Suprapubic skin (tissue), 4 donors: ENCODE measurements around the gene ADAM8. TPM values are rescaled to one million over a fixed set of nuclear protein-coding genes. Genes with fewer than 3 reads are reported as not detected.

ENCODE experiments used
- DNase-seq, 2 donors: peaks; one replicate each; pipeline ENCODE4 v3.0.0-alpha.2; 2019; ENCODE audit warnings: low spot score in 2 of 2
- H3K27ac ChIP-seq: fragments of 200-600 bp; sonication (generic); one replicate; pipeline ENCODE4 v1.5.1; 2019
- H3K27me3 ChIP-seq: fragments of 200-600 bp; sonication (generic); one replicate; pipeline ENCODE4 v1.5.1; 2019
- H3K36me3 ChIP-seq: fragments of 200-600 bp; sonication (generic); one replicate; pipeline ENCODE4 v1.5.1; 2019
- H3K4me1 ChIP-seq: fragments of 200-600 bp; sonication (generic); one replicate; pipeline ENCODE4 v1.5.1; 2019
- H3K4me3 ChIP-seq: fragments of 200-600 bp; sonication (generic); one replicate; pipeline ENCODE4 v1.5.1; 2019; ENCODE audit warnings: mild to moderate bottlenecking
- H3K9me3 ChIP-seq: fragments of 200-600 bp; sonication (generic); one replicate; pipeline ENCODE4 v1.5.1; 2019
- EP300 ChIP-seq: sonication (generic); formaldehyde crosslinking; IDR thresholded peaks from one replicate; pipeline ENCODE4 v1.6.1; 2017; ENCODE audit warnings: antibody characterized with exemption
- POLR2A ChIP-seq, 2 donors: fragments of 450-650 bp; IDR thresholded peaks; one replicate each; pipeline ENCODE4 v1.6.1; 2017; ENCODE audit warnings: antibody characterized with exemption in 2 of 2, mild to moderate bottlenecking in 2 of 2, moderate library complexity in 2 of 2
- POLR2AphosphoS5 ChIP-seq, 3 donors: sonication (generic); formaldehyde crosslinking; IDR thresholded peaks; one replicate each; pipeline ENCODE4 v1.6.1; 2017; ENCODE audit warnings: antibody characterized with exemption in 3 of 3
- WGBS: methylation state at CpG from one replicate; pipeline ENCODE4 v1.1.5; 2018; 5-methylcytosine and 5-hydroxymethylcytosine counted together
- total RNA-seq, 4 donors: library from RNA; depleted of rRNA; stranded (reverse); fragments of >200 nt; gene quantifications; one replicate each; pipeline ENCODE4 v1.1.0, GENCODE V29; 2016
- TF ChIP-seq, protein P1 (sequence below), 2 donors: fragments of 200-600 bp in 1 of 2; fragments of 450-650 bp in 1 of 2; sonication (generic) in 1 of 2; IDR thresholded peaks; one replicate each; pipeline ENCODE4 v1.5.1; 2016 to 2019; ENCODE audit warnings: antibody characterized with exemption in 2 of 2, mild to moderate bottlenecking in 1 of 2, moderate library complexity in 1 of 2

The ADAM8 gene
- total RNA-seq, 4 donors from 2014 or later, result 3.0 to 18.4 (median 4.1) TPM

- Histone ChIP-seq H3K4me1 (peaks cover 57% of the 10 kb centered on the region), H3K27me3 (no peaks in the 10 kb centered on the region), H3K36me3 (no peaks in the 10 kb centered on the region), H3K9me3 (no peaks in the 10 kb centered on the region), H3K4me3 (no peak overlapping the region), H3K27ac (no peak overlapping the region)
- WGBS, result 45% methylated on average over 4 of the region's 14 CpGs
- TF ChIP-seq, protein P1, sequence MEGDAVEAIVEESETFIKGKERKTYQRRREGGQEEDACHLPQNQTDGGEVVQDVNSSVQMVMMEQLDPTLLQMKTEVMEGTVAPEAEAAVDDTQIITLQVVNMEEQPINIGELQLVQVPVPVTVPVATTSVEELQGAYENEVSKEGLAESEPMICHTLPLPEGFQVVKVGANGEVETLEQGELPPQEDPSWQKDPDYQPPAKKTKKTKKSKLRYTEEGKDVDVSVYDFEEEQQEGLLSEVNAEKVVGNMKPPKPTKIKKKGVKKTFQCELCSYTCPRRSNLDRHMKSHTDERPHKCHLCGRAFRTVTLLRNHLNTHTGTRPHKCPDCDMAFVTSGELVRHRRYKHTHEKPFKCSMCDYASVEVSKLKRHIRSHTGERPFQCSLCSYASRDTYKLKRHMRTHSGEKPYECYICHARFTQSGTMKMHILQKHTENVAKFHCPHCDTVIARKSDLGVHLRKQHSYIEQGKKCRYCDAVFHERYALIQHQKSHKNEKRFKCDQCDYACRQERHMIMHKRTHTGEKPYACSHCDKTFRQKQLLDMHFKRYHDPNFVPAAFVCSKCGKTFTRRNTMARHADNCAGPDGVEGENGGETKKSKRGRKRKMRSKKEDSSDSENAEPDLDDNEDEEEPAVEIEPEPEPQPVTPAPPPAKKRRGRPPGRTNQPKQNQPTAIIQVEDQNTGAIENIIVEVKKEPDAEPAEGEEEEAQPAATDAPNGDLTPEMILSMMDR (IDR thresholded peaks at IDR 0.05), result no peak
- TF ChIP-seq POLR2AphosphoS5 (IDR thresholded peaks at IDR 0.05) (no peak), POLR2A (IDR thresholded peaks at IDR 0.05) (no peak), EP300 (no peak)
- DNase-seq, result no peak
These were observed 14.0 kb downstream of the ADAM8 start for GRCh38 chr10:133262696-133263095.

DNA sequence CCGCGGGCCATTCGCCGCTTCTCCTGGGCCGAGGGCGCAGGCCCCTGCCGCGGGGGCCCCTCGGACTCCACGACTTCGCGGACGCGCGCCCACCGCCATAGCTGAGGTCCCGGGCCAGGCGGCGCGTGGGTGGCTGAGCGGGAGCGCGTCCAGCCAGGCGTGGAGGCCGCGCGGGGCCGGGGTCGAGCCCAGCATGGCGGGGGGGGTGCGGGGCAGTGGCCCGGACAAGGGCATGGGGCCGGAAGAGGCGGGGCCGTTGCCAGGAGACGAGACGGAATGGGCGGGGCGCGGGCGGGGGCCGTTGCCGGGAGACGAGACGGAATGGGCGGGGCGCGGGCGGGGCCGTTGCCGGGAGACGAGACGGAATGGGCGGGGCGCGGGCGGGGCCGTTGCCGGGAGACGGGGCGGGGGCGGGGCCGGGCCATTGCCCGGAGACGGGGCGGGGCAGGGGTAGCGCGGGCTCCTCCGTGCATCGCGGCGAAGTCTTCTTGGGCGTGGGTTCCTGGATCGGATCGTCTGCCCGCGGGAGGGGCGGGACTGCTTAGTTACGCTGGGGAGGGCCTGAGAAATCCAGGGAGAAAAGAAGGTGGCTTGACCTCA lies 14.8 kb downstream of the ADAM8 start:
- Histone ChIP-seq H3K9me3 (no peaks in the 10 kb centered on the region), H3K4me1 (peaks cover 64% of the 10 kb centered on the region), H3K4me3 (peak overlapping the region; percentile 94), H3K27ac (peak overlapping the region; percentile 93), H3K27me3 (no peaks in the 10 kb centered on the region), H3K36me3 (no peaks in the 10 kb centered on the region)
- TF ChIP-seq EP300, result no peak
- TF ChIP-seq POLR2A (IDR thresholded peaks at IDR 0.05), result peak in 1 of 2 donors; percentile 60
- DNase-seq, result peak; percentile 92 to 93
- WGBS, result 8% methylated on average over 32 of the region's 79 CpGs

- Histone ChIP-seq H3K9me3 (no peaks in the 10 kb centered on the region), H3K4me3 (peak overlapping the region; percentile 94), H3K36me3 (no peaks in the 10 kb centered on the region), H3K27ac (peak overlapping the region; percentile 93), H3K4me1 (peaks cover 64% of the 10 kb centered on the region), H3K27me3 (no peaks in the 10 kb centered on the region)
- DNase-seq, result peak in 1 of 2 donors; percentile 84
- TF ChIP-seq POLR2A (IDR thresholded peaks at IDR 0.05), result no peak
- TF ChIP-seq, protein P1 (IDR thresholded peaks at IDR 0.05), result no peak
- no peak for TF ChIP-seq EP300
- TF ChIP-seq POLR2AphosphoS5 (IDR thresholded peaks at IDR 0.05), result no peak
- no CpG with 5 or more reads among the region's 50 CpGs for WGBS
These were observed 15.6 kb downstream of the ADAM8 start for GRCh38 chr10:133260895-133261725.

DNA sequence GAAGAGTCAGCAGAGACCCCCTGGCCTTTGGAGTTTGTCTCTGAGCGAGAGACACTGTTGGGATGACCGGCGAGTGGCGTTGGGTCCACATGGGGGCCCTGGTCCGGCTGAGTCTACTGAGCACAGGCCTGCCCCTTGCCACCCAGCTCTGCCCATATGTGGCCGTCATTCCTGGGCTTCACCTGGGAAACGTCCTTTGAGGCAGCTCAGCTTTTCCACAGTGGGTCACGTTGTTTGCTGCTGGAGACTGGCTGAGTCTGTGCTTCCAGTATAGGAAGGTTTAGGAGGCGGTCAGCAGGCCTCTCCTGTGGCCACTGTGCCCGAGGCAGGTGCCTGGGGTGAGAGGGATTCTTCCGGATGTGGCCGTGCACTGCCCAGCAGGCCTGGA lies 17.1 kb downstream of the ADAM8 start:
- peak overlapping the region; percentile 80 for H3K27ac ChIP-seq
- no peaks in the 10 kb centered on the region for H3K27me3 ChIP-seq
- WGBS, result 90% methylated on average over 2 of the region's 12 CpGs
- peaks cover 63% of the 10 kb centered on the region for H3K4me1 ChIP-seq
- H3K9me3 ChIP-seq, result no peaks in the 10 kb centered on the region
- H3K36me3 ChIP-seq, result no peaks in the 10 kb centered on the region
- DNase-seq, result no peak
- TF ChIP-seq, protein P1 (IDR thresholded peaks at IDR 0.05), result no peak
- TF ChIP-seq POLR2A (IDR thresholded peaks at IDR 0.05) (no peak), POLR2AphosphoS5 (IDR thresholded peaks at IDR 0.05) (no peak), EP300 (no peak)
- no peak overlapping the region for H3K4me3 ChIP-seq

DNA sequence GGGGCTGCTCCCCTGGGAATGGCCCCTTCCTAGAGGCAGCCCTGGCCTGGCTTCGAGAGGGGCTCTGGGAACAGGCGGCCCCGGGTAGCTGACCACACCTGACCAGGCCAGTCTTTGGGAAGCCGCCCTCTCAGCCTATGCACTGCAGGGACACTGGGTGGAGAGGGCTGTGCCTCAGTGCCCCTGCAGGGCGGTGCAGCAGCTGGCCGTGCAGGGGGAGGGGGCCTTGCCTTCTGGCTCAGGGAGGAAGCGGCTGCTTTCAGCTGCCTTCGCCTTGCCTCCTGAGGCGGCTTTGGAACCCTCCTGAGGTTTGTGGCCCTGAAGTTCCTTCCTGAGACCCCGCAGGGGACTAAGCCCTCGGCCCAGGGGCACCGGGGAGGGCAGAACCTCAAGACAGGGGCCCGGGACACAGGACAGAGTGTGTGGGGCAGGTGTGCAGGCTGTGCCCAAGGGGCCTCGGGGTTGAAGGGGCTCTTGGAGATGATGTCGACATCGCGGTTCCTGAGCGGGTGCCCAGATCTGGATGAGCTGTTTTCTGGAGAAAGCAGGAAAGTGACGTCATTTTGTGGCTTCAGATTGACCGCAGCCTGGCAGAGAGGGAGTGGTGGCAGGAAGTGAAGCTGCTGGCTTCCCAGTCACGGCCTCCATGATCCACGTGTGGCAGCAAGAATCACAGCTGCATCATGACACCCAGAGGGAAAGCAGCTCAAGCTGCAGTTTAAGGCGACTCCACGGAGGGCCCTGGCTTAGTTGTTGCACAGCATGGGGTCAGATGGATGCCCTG lies 17.7 kb downstream of the ADAM8 start:
- WGBS, result no CpG with 5 or more reads among the region's 24 CpGs
- H3K9me3 ChIP-seq, result no peaks in the 10 kb centered on the region
- TF ChIP-seq POLR2AphosphoS5 (IDR thresholded peaks at IDR 0.05) (peak; percentile 39 to 52 (median 47)), EP300 (no peak), POLR2A (IDR thresholded peaks at IDR 0.05) (no peak)
- TF ChIP-seq, protein P1 (IDR thresholded peaks at IDR 0.05), result no peak
- H3K4me3 ChIP-seq, result no peak overlapping the region
- H3K27me3 ChIP-seq, result no peaks in the 10 kb centered on the region
- H3K4me1 ChIP-seq, result peaks cover 58% of the 10 kb centered on the region
- peak; percentile 92 to 93 for DNase-seq
- no peaks in the 10 kb centered on the region for H3K36me3 ChIP-seq
- peak overlapping the region; percentile 80 for H3K27ac ChIP-seq
